Right cardiac atrium (tissue), 5 donors: ENCODE results near the gene NRXN2. TPM values are rescaled to one million over a fixed set of nuclear protein-coding genes. Genes with fewer than 3 reads are reported as not detected.

Source experiments
- ATAC-seq, 2 donors: fragments of 200-7000 bp; cut with Tn5 transposase; one replicate each; pipeline versions ENCODE4 v1.8.0 to v1.9.1; 2020; ENCODE audit warnings: moderate library complexity in 2 of 2, mild to moderate bottlenecking in 1 of 2
- DNase-seq, 3 donors: peaks; one replicate each; pipeline ENCODE4 v3.0.0-alpha.2; 2020
- H3K27ac ChIP-seq: one replicate; pipeline ENCODE4 v1.5.1; 2013; ENCODE audit warnings: mild to moderate bottlenecking, low read length, control low read depth, moderate library complexity
- H3K27me3 ChIP-seq: one replicate; pipeline ENCODE4 v1.6.1; 2013; ENCODE audit not compliant: control insufficient read depth, insufficient read depth
- H3K4me1 ChIP-seq: one replicate; pipeline ENCODE4 v1.6.1; 2013; ENCODE audit warnings: low read length; ENCODE audit not compliant: control insufficient read depth, insufficient read depth
- H3K4me3 ChIP-seq: one replicate; pipeline ENCODE4 v1.5.1; 2013; ENCODE audit warnings: low read length, control low read depth
- H3K9me3 ChIP-seq: one replicate; pipeline ENCODE4 v1.6.1; 2013; ENCODE audit warnings: low read length; ENCODE audit not compliant: control insufficient read depth
- WGBS: extraction: QIAGEN DNeasy Blood & Tissue Kit; methylation state at CpG from one replicate; pipeline ENCODE4 v1.1.7; 2013; 5-methylcytosine and 5-hydroxymethylcytosine counted together
- intact Hi-C, 4 donors: fragments of 100-400 bp; cut with DNase I; formaldehyde crosslinking; loops; one replicate each; pipeline versions ENCODE4 v1.11.0 to v1.14.0; 2022 to 2023
- polyA plus RNA-seq: library from polyadenylated mRNA; stranded (reverse); fragments of 200-250 nt; gene quantifications from one replicate; pipeline ENCODE4 v1.2.3, GENCODE V29; 2013
- total RNA-seq, 4 donors: library from RNA; stranded (reverse); fragmentation: NEBNext Ultra II Directional; extraction: Animal tissue kit (Norgen Biotek cat#: 25700); gene quantifications; one replicate each; pipeline ENCODE4 v1.2.1, GENCODE V29; 2021
- donor health status: healthy with polysubstance abuse.
- donor health status: DM: no; HTN: yes; CAD: no.
- donor health status: DM: no; HTN: no; CAD: no.
- donor health status: DM: no; HTN: yes; CAD: no; lungs with severe emphysema.
- donor health status: DM: yes; HTN: yes; CAD: no.

NRXN2 gene
- total and polyA plus RNA-seq, 5 donors: 2.1 to 5.7 (median 2.7) TPM

DNA sequence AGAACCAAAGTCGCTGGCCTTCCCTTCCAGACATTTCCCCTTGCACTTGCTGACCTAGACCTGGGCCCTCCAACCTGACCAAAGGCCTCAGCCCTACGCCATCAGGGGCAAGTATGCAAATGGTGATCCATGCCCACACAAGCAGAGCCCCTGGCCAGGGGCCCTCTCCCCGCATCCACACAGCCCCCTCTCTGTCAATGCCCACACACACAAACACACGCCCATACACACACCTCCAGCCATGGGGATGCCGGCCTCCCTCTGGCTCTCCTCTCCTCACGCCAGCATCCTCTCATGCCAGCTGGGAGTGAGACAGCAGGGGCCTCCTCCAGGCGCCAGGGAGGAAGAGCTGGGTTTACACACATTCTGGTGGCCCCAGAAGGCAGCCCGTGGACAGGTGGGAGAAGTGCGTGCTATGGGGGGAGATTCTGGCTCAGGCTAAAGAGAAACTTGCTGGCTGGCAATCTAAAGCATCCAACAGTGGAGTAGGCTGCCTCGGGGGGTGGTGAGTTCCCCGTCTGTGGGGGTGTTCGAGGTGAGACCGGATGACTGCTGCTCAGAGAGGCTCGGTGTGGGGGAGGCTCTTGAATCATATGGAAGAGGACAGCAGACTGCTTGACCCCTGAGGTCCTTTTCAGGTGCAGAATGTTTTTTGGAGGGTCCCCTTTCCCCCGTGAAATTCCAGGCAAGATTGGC, 4.8 kb downstream of the NRXN2 start:
- no peaks in the 10 kb centered on the region for H3K9me3 ChIP-seq
- WGBS: 78% methylated on average over 15 of the region's 15 CpGs
- no peaks in the 10 kb centered on the region for H3K27me3 ChIP-seq

DNA sequence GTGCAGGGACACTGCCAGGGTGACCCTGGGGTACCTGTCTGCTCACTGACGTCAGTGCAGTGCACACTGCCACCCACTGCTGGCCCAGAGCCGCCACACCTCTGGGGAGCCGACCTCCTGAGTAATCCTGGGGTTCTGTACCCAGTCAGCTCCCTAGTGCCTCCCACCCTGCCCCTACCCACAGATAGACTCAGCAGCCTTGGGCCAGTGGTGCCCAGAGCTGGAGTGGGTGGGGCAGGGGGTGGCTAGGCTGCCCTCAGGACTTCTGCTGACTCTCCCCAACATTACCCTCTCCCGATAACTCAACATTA, 5.8 kb downstream of the NRXN2 start:
- 67% methylated on average over 4 of the region's 4 CpGs for WGBS
- ATAC-seq (no peak), DNase-seq (no peak)
- H3K27ac ChIP-seq: no peak overlapping the region
- intact Hi-C loops: no loop called here
- H3K27me3 ChIP-seq: no peaks in the 10 kb centered on the region
- H3K9me3 ChIP-seq: no peaks in the 10 kb centered on the region
- peaks cover 3% of the 10 kb centered on the region for H3K4me1 ChIP-seq
- H3K4me3 ChIP-seq: no peak overlapping the region

More for the DNA sequence above, 4.8 kb downstream of the NRXN2 start:
- peaks cover 1% of the 10 kb centered on the region for H3K4me1 ChIP-seq
- ATAC-seq (no peak), DNase-seq (peak in 1 of 3 donors; percentile 25)
- intact Hi-C loops: no loop called here
- H3K4me3 ChIP-seq: no peak overlapping the region
- no peak overlapping the region for H3K27ac ChIP-seq

DNA sequence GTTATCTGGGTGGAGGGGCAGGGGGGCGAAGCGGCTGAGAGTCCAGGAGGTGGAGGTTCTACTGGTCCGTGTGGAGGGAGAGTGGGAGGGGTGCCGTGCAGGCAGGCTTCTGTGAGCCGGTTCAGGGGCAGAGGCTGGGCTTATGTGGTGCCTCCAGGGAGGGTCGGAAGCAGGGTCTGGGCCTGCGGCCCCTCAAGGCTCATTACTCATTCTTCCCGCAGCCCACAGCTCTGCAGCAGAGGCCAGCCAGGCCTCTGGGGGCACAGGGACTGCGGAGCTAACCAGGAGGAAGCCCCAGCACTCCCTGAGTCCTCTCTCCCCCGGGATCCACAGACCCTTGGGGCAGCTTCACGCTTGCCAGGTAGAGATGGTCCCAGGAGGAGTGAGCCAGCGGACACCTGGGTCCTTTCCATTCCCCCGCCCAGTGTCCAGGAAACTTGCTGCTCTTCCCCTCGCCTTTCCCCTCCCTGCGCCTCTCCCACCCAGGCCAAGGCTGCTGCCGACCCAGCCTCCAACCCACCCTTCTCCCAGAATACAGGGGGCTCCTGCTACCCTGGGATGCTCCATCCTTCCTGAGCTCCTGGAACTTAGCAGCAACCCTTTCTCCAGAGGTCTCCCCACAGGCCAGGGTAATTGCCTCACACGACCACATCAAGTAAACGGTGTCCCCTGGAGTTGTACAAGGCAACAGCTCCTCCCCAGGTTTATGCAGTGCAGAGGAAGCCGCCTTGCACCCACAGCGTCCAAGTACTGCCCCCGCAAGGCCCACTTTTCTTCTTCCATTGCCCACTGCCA, 6.3 kb downstream of the NRXN2 start:
- intact Hi-C loops: no loop called here
- ATAC-seq: no peak
- Histone ChIP-seq H3K9me3 (no peaks in the 10 kb centered on the region), H3K4me1 (peaks cover 3% of the 10 kb centered on the region), H3K27ac (no peak overlapping the region), H3K27me3 (no peaks in the 10 kb centered on the region), H3K4me3 (no peak overlapping the region)
- DNase-seq: no peak
- WGBS: 42% methylated on average over 21 of the region's 21 CpGs

DNA sequence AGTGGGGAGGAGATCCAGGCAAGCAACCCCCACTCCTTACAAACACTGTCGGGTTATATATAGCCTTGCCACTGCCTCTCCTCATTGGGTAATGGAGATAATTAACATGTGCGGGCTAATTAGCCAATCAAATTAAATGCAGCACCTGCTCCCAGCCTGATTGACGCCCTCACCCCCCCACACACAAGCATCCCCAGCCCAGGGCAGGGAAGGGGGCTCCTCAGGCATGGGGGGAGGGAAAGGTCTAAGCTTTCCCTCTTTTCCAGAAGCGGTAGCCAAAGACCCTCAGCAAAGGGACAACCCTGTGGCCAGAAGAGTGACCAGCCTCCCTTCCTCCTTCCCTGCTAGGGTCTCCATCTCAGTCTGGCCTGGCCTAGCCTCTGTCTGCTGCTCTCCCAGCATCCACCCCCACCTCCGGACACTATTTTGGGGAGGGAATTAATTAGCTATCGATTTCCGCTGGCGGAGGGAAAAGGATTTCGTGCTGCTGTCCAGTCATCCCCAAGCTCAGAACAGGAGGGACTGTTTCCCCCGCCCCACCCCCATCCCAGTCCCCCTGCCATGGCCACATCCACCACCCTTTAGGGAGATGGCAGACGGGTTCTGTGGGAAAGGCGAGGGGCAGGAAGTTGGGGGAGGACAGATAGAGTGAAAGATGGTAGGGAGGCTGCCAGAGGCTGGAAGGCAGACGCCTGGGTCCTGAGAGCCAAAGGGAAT, 7.1 kb downstream of the NRXN2 start:
- Histone ChIP-seq H3K9me3 (no peaks in the 10 kb centered on the region), H3K4me3 (no peak overlapping the region), H3K4me1 (peaks cover 3% of the 10 kb centered on the region), H3K27me3 (no peaks in the 10 kb centered on the region), H3K27ac (no peak overlapping the region)
- ATAC-seq: no peak
- intact Hi-C loops: no loop called here
- DNase-seq: peak in 1 of 3 donors; percentile 6
- WGBS: 49% methylated on average over 13 of the region's 13 CpGs

DNA sequence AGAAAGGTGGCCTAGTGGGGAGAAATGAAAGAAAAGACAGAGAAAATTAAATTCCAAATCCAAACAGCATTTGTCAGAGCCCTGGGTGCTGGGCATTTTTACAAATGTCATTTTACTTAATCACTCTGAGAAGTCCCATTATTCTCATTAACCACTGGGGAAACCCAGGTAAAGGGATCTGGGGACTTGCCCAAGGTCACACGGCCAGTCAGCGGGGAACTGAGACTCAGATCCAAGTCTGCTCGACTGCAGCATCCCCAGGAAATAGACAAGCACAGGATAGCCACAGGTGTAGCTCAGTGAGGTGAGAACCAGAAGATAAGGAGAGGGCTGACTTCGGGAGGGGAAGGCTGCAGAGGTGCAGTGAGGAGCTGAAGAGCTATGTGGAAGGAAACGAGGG, 7.9 kb downstream of the NRXN2 start:
- no peak overlapping the region for H3K27ac ChIP-seq
- WGBS: 54% methylated on average over 5 of the region's 5 CpGs
- no peaks in the 10 kb centered on the region for H3K9me3 ChIP-seq
- no peaks in the 10 kb centered on the region for H3K27me3 ChIP-seq
- H3K4me3 ChIP-seq: no peak overlapping the region
- peaks cover 3% of the 10 kb centered on the region for H3K4me1 ChIP-seq
- ATAC-seq: no peak
- no peak for DNase-seq
- intact Hi-C loops: no loop called here

DNA sequence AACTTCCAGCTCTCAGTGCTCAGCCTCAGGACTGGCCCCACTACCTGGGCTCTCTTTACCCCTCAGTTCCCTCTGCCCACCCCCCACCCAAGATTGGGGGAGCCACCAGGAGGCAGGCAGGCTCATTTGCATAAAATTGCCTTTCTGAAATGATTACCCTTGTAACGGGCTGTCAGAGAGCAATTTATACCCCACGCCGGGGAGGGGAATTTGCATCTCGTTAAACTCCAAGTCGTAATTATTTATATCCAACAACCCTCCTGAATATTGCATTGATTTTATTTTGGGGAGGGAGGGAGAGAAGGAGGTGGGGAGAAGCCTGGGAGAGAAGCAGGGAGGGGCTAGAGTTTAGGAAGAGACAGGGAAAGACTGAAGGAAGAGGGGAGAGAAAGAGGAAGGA, 8.3 kb downstream of the NRXN2 start:
- Histone ChIP-seq H3K9me3 (no peaks in the 10 kb centered on the region), H3K27me3 (no peaks in the 10 kb centered on the region), H3K4me1 (peaks cover 3% of the 10 kb centered on the region), H3K27ac (no peak overlapping the region), H3K4me3 (no peak overlapping the region)
- WGBS: 58% methylated on average over 5 of the region's 5 CpGs
- intact Hi-C loops: no loop called here
- DNase-seq (no peak), ATAC-seq (no peak)

DNA sequence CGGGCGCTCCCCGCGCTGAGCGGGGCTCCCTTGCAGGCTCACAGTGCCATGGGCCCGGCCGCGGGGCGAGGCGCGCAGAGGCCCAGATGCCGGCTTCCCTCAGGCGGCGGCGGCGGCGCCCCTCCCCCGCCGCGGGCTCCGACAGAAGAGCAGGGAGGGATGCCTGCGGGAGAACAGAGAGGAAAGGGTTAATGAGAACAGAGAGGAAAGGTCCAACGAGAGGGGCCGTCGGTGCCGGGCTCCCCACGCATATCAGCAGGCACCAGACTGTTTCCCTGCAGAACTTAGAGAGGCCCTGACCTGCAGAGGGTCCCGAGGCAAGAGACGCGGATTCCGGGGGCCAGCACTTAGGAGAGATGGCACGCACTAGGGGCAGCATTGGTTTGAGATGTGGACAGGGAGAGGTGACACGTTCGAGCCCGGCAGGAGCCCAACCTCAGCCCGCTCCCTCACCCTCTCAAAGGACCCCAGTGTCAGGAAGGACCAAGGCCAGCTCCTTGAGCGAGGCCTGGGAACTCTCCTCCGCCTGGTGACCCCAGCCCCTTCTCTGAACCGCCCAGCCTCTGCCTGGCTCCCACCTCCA, 9.1 kb downstream of the NRXN2 start:
- peak in 1 of 3 donors; percentile 23 for DNase-seq
- Histone ChIP-seq H3K27me3 (no peaks in the 10 kb centered on the region), H3K4me1 (peaks cover 3% of the 10 kb centered on the region), H3K9me3 (no peaks in the 10 kb centered on the region), H3K27ac (no peak overlapping the region), H3K4me3 (peak overlapping the region; percentile 14)
- intact Hi-C loops: no loop called here
- no peak for ATAC-seq
- 7% methylated on average over 39 of the region's 39 CpGs for WGBS

DNA sequence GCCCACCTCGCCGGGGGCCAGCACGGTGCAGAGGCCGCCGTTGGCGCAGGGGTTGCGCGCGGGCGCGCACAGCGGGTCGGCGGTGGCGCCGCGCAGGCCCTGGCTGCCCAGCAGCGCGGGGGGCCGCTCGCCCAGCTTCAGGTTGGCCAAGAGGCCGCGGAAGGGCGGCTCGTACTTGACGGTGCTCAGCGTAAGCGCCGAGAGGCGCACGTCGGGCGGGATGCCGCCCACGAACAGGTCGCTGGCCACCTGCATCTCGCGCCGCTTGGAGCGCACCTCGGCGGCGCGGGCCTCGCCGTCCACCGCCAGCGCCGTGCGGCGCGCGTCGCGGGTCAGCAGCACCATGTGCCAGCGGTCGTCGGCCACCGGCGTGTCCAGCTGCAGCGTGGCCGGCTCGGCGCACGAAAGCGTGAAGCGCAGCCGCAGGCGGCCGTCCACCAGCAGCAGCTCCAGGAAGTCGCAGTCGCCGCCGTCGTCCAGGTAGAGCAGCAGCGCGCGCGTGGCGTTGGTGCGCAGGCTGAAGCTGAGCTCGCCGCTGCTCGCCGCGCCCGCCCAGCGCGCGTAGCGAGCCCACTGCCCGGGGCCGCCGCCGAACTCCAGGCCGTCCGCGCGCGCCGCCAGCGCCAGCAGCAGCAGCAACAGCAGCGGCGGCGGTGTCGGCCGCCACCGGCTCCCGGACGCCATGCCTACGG, 9.8 kb downstream of the NRXN2 start:
- peaks cover 3% of the 10 kb centered on the region for H3K4me1 ChIP-seq
- no peaks in the 10 kb centered on the region for H3K27me3 ChIP-seq
- H3K27ac ChIP-seq: no peak overlapping the region
- ATAC-seq (peak in 1 of 2 donors; percentile 29), DNase-seq (peak; percentile 40 to 77 (median 76))
- intact Hi-C loops: no loop called here
- no peaks in the 10 kb centered on the region for H3K9me3 ChIP-seq
- 2% methylated on average over 111 of the region's 111 CpGs for WGBS
- H3K4me3 ChIP-seq: peak overlapping the region; percentile 14

DNA sequence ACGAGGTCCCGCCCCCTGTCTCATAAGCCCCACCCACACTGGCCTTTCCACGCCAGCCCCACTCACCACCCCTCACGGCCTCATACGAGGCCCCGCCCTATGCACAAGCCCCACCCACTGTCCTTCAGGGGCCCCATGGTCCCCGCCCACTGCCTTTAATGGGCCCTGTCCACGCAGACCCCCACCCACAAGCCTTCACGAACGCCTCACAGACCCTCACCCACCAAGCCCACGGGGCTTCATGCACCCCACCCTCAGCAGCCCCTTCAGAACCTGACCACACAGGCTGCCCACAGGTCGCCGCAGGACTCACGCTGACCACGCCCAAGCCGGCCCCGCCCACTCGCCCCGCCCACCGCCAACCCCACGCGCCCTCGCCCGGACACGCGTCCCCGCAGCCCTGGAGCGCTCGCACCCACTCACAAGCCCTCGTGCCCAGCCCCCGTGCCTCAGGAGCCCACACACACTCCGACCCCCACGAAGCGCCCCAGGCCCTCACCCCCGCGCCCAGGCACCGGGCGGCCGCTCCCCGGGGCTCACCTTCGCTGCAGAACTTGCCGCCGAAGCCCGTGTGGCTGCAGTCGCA, 10.5 kb downstream of the NRXN2 start:
- peak in 1 of 2 donors; percentile 14 for ATAC-seq

DNA sequence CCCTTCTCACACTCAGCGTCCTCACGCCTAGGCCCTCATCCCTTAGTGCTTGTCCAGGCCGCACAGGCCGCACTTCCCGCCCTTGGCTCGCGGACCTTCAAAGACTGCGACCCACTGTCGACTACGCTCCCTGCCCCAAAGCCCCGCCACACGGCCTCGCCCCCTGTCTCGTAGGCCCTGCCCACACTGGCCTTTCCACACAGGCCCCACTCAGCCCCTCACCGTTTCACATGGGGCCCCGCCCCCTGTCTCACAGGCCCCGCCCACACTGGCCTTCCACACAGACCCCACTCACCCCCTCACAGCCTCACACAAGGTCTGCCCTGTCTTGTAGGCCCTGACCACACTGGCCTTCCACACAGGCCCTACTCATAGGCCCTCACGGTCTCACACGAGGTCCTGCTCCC, 11.0 kb downstream of the NRXN2 start:
- ATAC-seq (peak in 1 of 2 donors; percentile 8), DNase-seq (peak in 1 of 3 donors; percentile 46)
- no peaks in the 10 kb centered on the region for H3K9me3 ChIP-seq
- no peak overlapping the region for H3K27ac ChIP-seq
- H3K27me3 ChIP-seq: no peaks in the 10 kb centered on the region
- intact Hi-C loops: no loop called here
- H3K4me3 ChIP-seq: no peak overlapping the region
- WGBS: 52% methylated on average over 19 of the region's 19 CpGs
- peaks cover 3% of the 10 kb centered on the region for H3K4me1 ChIP-seq

More for the DNA sequence above, 10.5 kb downstream of the NRXN2 start:
- Histone ChIP-seq H3K9me3 (no peaks in the 10 kb centered on the region), H3K27ac (no peak overlapping the region), H3K4me3 (peak overlapping the region; percentile 6), H3K4me1 (peaks cover 3% of the 10 kb centered on the region), H3K27me3 (no peaks in the 10 kb centered on the region)
- intact Hi-C loops: no loop called here
- 10% methylated on average over 45 of the region's 45 CpGs for WGBS
- peak in 2 of 3 donors; percentile 47 to 50 for DNase-seq
